Neural progenitor cell (in vitro differentiated cells): ENCODE measurements around the gene LRP1B. TPM values are rescaled to one million over a fixed set of nuclear protein-coding genes. Genes with fewer than 3 reads are reported as not detected.

Source experiments
- DNase-seq: peaks from one replicate; pipeline ENCODE4 v3.0.0-alpha.2; 2016; ENCODE audit warnings: low spot score
- H2AFZ ChIP-seq: fragments of 200-600 bp; sonication (generic); replicated peaks from 2 replicates; pipeline ENCODE4 v1.6.1; 2016; ENCODE audit warnings: antibody characterized with exemption
- H3F3A ChIP-seq: fragments of 200-600 bp; sonication (generic); 2 replicates; pipeline ENCODE4 v1.6.1; 2016; ENCODE audit warnings: antibody characterized with exemption, low read depth
- H3K27ac ChIP-seq: fragments of 200-600 bp; sonication (generic); 2 replicates; pipeline ENCODE4 v1.5.1; 2016; ENCODE audit warnings: mild to moderate bottlenecking
- H3K27me3 ChIP-seq: fragments of 200-600 bp; sonication (generic); 2 replicates; pipeline ENCODE4 v1.6.1; 2016; ENCODE audit warnings: mild to moderate bottlenecking, moderate library complexity
- H3K36me3 ChIP-seq: fragments of 200-600 bp; sonication (generic); 2 replicates; pipeline ENCODE4 v1.5.1; 2016
- H3K4me1 ChIP-seq: fragments of 200-600 bp; sonication (generic); 2 replicates; pipeline ENCODE4 v1.6.1; 2016; ENCODE audit warnings: mixed run types
- H3K4me2 ChIP-seq: fragments of 200-600 bp; sonication (generic); 2 replicates; pipeline ENCODE4 v1.6.1; 2016
- H3K4me3 ChIP-seq: fragments of 200-600 bp; sonication (generic); 2 replicates; pipeline ENCODE4 v1.5.1; 2016
- H3K79me2 ChIP-seq: fragments of 200-600 bp; sonication (generic); 2 replicates; pipeline ENCODE4 v1.6.1; 2016; ENCODE audit warnings: low read depth
- H3K9ac ChIP-seq: fragments of 200-600 bp; sonication (generic); 2 replicates; pipeline ENCODE4 v1.6.1; 2016
- H3K9me3 ChIP-seq: fragments of 200-600 bp; sonication (generic); 2 replicates; pipeline ENCODE4 v1.5.1; 2016; ENCODE audit warnings: low read depth
- H4K20me1 ChIP-seq: fragments of 200-600 bp; sonication (generic); 2 replicates; pipeline ENCODE4 v1.6.1; 2016; ENCODE audit warnings: low read depth
- H3K27ac Mint-ChIP-seq: 3 replicates; pipeline ENCODE4 v1.8.0; 2021; ENCODE audit warnings: mixed read lengths
- H3K27me3 Mint-ChIP-seq: 2 replicates; pipeline ENCODE4 v1.8.0; 2022; ENCODE audit warnings: low read depth, mild to moderate bottlenecking, inconsistent platforms, moderate library complexity, mixed read lengths; ENCODE audit not compliant: insufficient read depth
- H3K36me3 Mint-ChIP-seq: 3 replicates; pipeline ENCODE4 v1.8.0; 2021; ENCODE audit warnings: mixed read lengths
- H3K4me1 Mint-ChIP-seq: 3 replicates; pipeline ENCODE4 v1.8.0; 2021; ENCODE audit warnings: mixed read lengths
- H3K4me3 Mint-ChIP-seq: 3 replicates; pipeline ENCODE4 v1.8.0; 2021; ENCODE audit warnings: mild to moderate bottlenecking, moderate library complexity, mixed read lengths
- H3K9me3 Mint-ChIP-seq: 3 replicates; pipeline ENCODE4 v1.8.0; 2020; ENCODE audit warnings: mixed read lengths
- EZH2 ChIP-seq: fragments of 200-600 bp; sonication (generic); IDR thresholded peaks from 2 replicates; pipeline ENCODE4 v1.6.1; 2017; ENCODE audit warnings: antibody characterized with exemption, mild to moderate bottlenecking, moderate library complexity
- EZH2phosphoT487 ChIP-seq: fragments of 200-600 bp; sonication (generic); IDR thresholded peaks from 2 replicates; pipeline ENCODE4 v1.6.1; 2017; ENCODE audit warnings: antibody characterized with exemption
- total RNA-seq: library from RNA; depleted of rRNA; stranded (reverse); fragments of >200 nt; gene quantifications from 2 replicates; pipeline ENCODE4 v1.2.3, GENCODE V29; 2015; ENCODE audit warnings: low replicate concordance
- TF ChIP-seq, protein P1 (sequence below): fragments of 200-600 bp; sonication (generic); IDR thresholded peaks from 2 replicates; pipeline ENCODE4 v1.5.1; 2017; ENCODE audit warnings: antibody characterized with exemption, mild to moderate bottlenecking

The LRP1B gene
- total RNA-seq, 1 donor from 2014 or later: not detected

DNA sequence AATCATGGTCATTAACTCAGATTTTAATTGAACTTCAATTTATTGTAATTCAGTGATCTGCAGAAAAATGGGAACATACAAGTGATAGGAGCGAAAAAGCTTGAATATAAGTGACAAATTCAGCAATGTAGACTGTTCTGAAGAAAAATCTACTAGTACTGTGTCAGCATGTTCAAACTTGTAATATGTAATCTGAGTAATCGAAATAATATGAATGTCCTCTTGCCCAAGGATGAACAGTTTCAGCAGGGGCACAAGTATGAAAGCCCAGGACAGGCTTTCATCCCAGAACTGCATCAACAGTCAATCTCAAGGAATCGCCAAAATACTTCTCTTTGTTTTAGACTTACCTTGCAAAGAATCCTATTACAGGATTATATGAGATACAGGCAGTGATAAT is 1110.5 kb downstream of the LRP1B start:
- no peak overlapping the region for H3K4me2 ChIP-seq

DNA sequence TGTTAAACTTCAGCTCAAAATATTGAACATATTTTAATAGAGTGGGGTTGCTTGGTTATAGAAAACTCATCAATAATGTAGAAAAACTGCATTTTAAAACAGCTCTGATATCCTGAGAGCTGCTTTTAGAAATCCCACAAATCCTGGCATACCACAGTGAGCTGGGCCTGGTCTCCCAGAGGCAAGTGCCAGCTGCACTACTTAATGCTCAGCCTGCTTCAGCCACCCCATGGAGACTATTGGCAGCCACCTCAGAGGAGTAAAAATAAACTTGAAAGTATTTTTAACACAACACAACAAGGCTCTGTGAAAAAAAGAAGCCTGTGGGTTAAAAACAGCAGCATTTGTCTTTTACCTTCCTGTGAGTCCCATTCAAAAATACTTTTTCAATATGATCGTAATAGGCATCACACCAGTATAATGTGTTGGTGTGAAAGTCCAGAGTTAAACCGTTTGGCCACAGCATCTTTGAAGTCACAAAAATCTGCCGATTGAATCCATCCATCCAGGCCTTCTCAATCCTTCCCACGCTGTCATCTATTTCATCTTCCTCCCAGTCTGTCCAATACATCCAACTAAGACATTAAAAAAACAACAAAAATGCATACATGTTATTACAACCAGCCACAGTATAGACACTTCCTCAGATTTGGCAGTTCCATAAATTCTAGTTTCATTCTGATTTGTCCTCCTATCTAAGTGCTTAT is 1115.3 kb downstream of the LRP1B start:
- Histone ChIP-seq H3K9me3 (no peaks in the 10 kb centered on the region), H3F3A (no peaks in the 10 kb centered on the region), H3K27ac (no peak overlapping the region), H3K79me2 (no peaks in the 10 kb centered on the region), H3K9ac (no peak overlapping the region), H3K36me3 (no peaks in the 10 kb centered on the region), H4K20me1 (no peaks in the 10 kb centered on the region), H3K27me3 (no peaks in the 10 kb centered on the region), H3K4me3 (no peak overlapping the region), H3K4me1 (no peaks in the 10 kb centered on the region), H3K4me2 (no peak overlapping the region), H2AFZ (peak overlapping the region; percentile 3)
- H3K9me3 Mint-ChIP-seq: no peaks in the 10 kb centered on the region
- H3K27ac Mint-ChIP-seq: peak overlapping the region; percentile 46
- no peaks in the 10 kb centered on the region for H3K36me3 Mint-ChIP-seq
- TF ChIP-seq EZH2 (no peak), EZH2phosphoT487 (no peak)
- TF ChIP-seq, protein P1, sequence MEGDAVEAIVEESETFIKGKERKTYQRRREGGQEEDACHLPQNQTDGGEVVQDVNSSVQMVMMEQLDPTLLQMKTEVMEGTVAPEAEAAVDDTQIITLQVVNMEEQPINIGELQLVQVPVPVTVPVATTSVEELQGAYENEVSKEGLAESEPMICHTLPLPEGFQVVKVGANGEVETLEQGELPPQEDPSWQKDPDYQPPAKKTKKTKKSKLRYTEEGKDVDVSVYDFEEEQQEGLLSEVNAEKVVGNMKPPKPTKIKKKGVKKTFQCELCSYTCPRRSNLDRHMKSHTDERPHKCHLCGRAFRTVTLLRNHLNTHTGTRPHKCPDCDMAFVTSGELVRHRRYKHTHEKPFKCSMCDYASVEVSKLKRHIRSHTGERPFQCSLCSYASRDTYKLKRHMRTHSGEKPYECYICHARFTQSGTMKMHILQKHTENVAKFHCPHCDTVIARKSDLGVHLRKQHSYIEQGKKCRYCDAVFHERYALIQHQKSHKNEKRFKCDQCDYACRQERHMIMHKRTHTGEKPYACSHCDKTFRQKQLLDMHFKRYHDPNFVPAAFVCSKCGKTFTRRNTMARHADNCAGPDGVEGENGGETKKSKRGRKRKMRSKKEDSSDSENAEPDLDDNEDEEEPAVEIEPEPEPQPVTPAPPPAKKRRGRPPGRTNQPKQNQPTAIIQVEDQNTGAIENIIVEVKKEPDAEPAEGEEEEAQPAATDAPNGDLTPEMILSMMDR: no peak
- peak; percentile 57 for DNase-seq
- no peaks in the 10 kb centered on the region for H3K27me3 Mint-ChIP-seq
- H3K4me3 Mint-ChIP-seq: no peak overlapping the region
- H3K4me1 Mint-ChIP-seq: peaks cover 28% of the 10 kb centered on the region

More for the DNA sequence above, 1110.5 kb downstream of the LRP1B start:
- Mint-ChIP-seq H3K4me1 (peaks cover 18% of the 10 kb centered on the region), H3K4me3 (no peak overlapping the region), H3K27ac (no peak overlapping the region), H3K36me3 (peaks cover 5% of the 10 kb centered on the region), H3K27me3 (no peaks in the 10 kb centered on the region), H3K9me3 (no peaks in the 10 kb centered on the region)
- Histone ChIP-seq H3F3A (no peaks in the 10 kb centered on the region), H3K9ac (no peak overlapping the region), H3K4me3 (no peak overlapping the region), H3K4me1 (no peaks in the 10 kb centered on the region), H2AFZ (no peak overlapping the region), H4K20me1 (no peaks in the 10 kb centered on the region), H3K9me3 (no peaks in the 10 kb centered on the region), H3K27me3 (no peaks in the 10 kb centered on the region), H3K79me2 (no peaks in the 10 kb centered on the region), H3K27ac (no peak overlapping the region), H3K36me3 (no peaks in the 10 kb centered on the region)
- DNase-seq: no peak
- TF ChIP-seq EZH2phosphoT487 (no peak), EZH2 (no peak)
- TF ChIP-seq, protein P1: no peak

DNA sequence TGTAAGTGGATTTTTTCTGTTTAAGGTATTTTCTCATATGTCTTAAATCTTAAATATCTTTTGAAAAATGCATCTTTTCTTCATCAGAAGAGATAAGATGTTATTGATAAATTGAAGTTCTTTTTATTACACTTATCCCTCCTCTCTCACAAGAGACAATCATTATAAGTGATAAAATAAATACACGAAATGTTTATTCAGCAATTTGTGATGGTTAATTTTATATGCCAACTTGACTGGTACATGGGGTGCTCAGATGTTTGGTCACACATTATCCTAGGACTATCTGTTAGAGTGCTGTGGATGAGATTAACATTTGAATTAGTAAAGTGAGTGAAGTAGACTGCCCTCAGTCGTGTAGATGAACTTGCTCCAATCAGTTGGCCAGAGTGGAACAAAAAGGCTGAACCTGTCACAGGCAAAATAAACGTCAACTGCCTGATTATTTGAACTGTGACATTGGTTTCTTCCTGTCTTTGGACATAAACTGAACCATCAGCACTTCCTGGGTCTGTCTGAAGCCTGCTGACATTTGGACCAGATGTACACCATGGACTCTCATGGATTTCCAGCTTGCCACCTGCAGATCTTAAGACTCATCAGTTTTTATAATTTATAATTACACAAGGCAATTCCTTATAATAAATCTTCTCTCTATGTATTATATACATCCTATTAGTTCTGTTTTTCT is 1126.7 kb downstream of the LRP1B start:
- H3K4me2 ChIP-seq: no peak overlapping the region
- H4K20me1 ChIP-seq: no peaks in the 10 kb centered on the region
- no peaks in the 10 kb centered on the region for H3K36me3 ChIP-seq
- no peak overlapping the region for H3K9ac ChIP-seq
- no peaks in the 10 kb centered on the region for H3K4me1 ChIP-seq
- no peak overlapping the region for H3K4me3 ChIP-seq
- TF ChIP-seq EZH2 (no peak), EZH2phosphoT487 (no peak)
- TF ChIP-seq, protein P1: no peak
- DNase-seq: no peak
- Mint-ChIP-seq H3K4me3 (no peak overlapping the region), H3K27me3 (no peaks in the 10 kb centered on the region), H3K27ac (no peak overlapping the region), H3K36me3 (no peaks in the 10 kb centered on the region), H3K9me3 (no peaks in the 10 kb centered on the region), H3K4me1 (no peaks in the 10 kb centered on the region)
- H3K27ac ChIP-seq: no peak overlapping the region
- H3K9me3 ChIP-seq: no peaks in the 10 kb centered on the region
- H3K27me3 ChIP-seq: no peaks in the 10 kb centered on the region
- H2AFZ ChIP-seq: no peak overlapping the region
- no peaks in the 10 kb centered on the region for H3K79me2 ChIP-seq
- no peaks in the 10 kb centered on the region for H3F3A ChIP-seq
